Activated T-cell treated with anti-CD3 and anti-CD28 coated beads, Interleukin-2, amount 50 U/mL, for 1 hour (primary cell): ENCODE measurements around the gene RABL6.
"Not testable (repeated sequence)": the region's sequence is repeated elsewhere in the genome, so short reads cannot be mapped to it uniquely, and the experiment has no call there.

Source experiments
- DNase-seq: peaks from one replicate; pipeline ENCODE4 v3.0.0-alpha.2; 2020

RABL6 gene

GRCh38 chr9:136807281-136808074, at the start of gene RABL6:
Gene RABL6, plus strand, starts transcription at chr9:136807948. Its CDS starts 249 bp downstream, at chr9:136808197.
- DNase-seq = peak; percentile 87

GRCh38 chr9:136759001-136759400, 48.7 kb upstream of the RABL6 start:
- DNase-seq = no peak

DNA sequence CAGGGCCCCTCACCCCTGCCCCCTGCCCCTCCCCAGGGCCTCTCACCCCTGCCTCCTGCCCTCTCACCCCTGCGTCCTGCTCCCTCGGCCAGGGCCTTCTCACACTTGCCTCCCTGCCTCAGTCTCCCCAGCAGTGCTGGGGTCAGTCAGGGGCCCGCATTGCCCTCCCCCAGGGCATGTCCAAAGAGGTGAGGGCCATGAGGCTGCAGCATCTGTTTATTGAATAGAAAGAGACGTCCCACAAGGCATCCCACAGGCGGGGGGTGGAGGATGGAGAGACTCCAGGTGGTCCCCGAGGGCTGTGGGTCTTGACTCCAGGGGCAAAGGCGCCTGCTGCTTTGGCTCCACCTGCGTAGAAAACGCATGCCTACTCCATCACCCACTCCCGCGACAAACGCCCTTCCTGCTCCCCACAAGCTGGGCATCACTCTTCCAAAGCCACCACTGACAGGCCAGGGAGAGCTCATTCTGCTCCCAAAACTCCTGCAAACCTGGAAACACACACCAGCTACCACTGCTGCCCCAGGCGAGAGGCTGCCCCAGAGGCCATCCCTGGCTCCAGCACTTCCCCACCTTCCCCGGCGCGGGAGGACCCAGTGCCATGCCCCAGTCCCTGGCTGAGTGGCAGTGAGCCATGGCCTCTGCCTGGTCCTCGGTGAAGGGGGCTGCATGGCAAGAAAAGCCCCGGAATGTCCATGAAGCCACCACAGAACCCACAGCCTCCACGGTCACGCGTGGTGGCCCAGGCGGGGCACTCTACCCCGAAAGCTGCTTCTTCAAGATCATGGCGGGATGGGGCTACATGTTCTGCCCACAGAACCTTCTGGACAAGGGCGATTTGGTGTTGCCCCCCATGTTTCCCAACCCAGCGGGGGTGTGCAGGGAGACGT, 48.1 kb upstream of the RABL6 start:
- no peak for DNase-seq

GRCh38 chr9:136760424-136760823, 47.3 kb upstream of the RABL6 start:
- no peak for DNase-seq

DNA sequence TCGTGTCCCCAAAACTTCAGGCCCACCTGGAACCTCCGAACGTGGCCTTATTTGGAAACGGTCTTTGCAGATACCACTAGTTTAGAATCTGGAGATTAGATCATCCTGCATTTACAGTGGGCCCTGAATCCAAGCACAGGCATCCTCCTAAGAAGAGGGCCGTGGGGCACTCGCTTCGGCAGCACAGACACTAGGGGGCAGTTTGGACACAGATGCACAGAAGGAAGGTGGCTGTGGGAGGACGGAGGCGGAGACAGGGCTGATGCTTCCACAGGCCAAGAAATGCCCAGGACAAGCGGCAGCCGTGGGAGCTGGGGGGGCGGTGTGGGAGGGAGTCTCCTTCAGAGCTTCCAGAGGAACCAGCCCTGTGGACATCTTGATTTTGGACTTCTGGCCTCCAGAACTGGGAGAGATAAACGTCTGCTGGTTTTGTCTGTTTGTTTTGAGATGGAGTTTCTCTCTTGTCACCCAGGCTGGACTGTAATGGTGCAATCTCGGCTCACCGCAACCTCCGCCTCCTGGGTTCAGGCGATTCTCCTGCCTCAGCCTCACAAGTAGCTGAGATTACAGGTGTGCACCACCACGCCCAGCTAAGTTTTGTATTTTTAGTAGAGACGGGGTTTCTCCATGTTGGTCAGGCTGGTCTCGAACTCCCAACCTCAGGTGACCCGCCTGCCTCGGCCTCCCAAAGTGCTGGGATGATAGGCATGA, 46.8 kb upstream of the RABL6 start:
- not testable (repeated sequence) for DNase-seq

DNA sequence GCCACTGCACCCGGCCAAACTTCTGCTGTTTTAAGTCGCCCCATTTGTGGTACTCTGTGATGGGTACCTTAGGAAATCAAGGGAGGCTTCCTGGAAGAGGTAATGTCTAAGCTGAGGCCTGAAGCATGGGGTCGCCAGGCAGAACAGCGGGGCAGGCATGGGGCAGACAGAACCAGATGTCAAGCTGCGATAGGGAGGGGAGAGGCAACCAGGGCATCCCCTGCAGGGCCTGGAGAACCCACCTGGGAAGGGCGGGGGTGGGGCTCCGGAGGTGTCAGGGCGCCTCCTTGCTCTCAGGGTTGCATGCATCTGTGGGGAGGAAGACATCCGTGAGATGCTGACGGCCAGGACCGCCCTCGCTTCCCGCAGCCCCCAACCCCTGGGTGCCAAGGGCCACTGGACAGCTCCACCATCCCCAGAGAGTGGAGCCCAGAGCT, 46.2 kb upstream of the RABL6 start:
- no peak for DNase-seq

DNA sequence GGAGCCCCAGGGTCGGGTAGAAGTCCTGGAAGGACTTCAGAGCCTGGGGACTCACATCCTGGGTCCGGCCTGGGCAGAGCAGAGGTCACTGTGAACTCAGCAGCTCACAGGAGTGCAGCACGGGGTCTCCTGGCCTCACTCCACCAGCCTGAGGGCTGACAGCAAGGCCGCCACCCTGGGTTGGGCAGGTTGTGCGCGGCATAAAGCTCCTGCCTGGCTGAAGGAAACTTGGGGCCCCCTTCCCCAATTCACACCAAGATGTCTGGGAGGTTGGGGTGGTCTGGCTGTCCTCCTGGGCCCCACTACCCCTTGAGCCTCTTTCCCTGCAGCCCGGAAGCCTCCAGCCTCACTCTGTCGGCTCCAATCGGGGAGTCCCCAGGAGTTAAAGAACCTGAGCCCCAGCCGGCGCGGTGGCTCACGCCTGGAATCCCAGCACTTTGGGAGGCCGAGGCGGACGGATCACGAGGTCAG, 45.5 kb upstream of the RABL6 start:
- no peak for DNase-seq

- DNase-seq = peak; percentile 50
Observed at GRCh38 chr9:136762915-136763648, 44.7 kb upstream of the RABL6 start.

DNA sequence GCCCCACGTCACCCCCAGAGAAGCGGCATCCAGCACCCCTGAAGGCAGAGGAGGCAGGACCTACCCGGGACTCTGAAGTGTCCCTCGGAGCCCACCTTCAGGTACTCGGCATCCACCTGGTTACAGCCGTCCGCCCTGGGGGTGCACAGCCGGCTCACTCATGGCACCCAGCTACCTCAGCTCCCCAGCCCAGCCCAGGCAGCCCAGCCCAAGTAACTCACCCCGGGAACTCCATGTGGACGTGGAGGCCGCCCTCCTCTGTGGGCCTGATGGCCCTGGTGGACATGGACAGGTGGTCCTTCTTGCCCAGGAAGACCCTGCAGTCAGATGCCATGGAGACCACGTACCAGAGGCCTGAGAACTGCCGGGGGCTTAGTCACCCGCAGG, 44.1 kb upstream of the RABL6 start:
- no peak for DNase-seq

DNA sequence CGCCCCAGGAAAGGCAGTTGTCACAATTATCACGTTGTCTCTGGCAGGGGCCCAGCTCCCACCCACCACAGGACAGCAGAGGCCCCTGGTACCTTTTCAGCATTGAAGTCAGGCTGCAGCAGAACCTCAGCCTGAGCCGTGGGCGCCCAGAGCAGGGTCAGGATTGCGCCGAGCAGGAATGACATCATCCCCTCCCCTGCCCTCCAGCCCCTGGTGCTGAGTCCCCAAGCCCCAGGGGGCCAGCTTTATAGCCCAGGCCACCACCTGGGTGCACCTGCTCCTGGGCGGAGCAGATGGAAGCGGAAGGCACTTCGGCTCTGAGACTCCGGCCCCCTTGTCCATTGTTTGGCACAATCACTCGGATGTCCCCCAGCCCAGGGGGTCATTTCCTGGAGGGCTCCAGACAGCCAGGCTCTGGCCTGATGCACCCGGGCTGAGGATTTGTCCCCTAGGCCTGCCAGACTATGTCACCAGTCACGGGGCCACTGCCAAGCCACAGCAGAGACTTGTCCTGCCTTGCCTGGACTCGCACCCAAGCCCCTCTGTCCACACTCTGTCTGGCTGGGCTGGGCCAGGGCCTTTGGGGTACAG, 43.4 kb upstream of the RABL6 start, which contains the start of gene LCN15:
TSS of gene LCN15 (minus strand) at position 218 of the 591 bp plus-strand sequence. CDS start at position 188, 30 bp downstream.
- DNase-seq = no peak

DNA sequence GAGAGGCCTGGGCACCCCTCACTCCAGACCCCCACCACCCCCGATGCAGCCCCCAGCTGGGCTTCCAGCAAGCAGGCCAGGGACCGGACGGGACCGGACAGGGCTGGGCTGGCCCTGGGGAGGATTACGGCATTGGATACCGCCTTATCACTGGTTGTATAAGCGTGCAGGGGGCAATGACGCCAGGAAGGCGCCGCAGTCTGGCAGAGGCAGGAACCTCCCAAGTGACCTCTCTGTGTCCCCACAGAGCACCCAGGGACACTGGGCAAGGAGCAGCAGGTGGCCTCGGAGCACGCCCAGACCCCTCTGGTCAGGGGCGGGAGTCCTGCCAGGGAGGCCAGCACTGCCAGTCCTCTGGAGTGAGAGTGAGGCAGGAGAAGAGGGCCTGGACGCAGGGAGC, 42.7 kb upstream of the RABL6 start:
- no peak for DNase-seq

GRCh38 chr9:136765745-136766409, 41.9 kb upstream of the RABL6 start:
- not testable (repeated sequence) for DNase-seq

GRCh38 chr9:136766410-136767120, 41.2 kb upstream of the RABL6 start:
- peak; percentile 40 for DNase-seq

GRCh38 chr9:136769710-136770191, 38.0 kb upstream of the RABL6 start:
- peak; percentile 60 for DNase-seq

DNA sequence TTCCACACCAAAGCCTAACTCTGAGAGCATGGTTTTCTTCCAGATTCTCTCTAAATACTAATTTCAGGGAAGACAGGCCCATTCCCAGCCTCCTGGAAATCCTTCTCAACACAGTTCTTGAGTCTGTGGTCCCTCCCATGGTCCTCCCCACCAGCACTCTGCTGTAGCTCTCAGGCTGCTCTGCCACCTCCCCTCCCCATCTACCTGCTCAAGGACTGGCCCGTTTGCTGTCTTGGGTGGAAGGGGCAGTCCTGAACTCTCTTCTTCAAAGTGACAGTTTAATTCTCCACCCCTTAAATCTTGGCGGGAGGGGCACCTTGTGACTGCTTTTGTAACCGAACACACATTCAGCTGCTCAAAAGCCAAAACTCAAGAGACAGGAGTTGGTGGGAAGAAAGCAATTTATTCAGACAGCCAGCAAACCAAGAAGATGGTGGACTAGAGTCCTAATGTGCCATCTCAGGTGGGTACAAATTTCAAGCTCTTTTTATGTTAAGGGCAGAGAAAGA, 35.8 kb upstream of the RABL6 start:
- no peak for DNase-seq

GRCh38 chr9:136773386-136774044, 34.2 kb upstream of the RABL6 start:
- DNase-seq = no peak

GRCh38 chr9:136774416-136775045, 33.2 kb upstream of the RABL6 start:
- no peak for DNase-seq

DNA sequence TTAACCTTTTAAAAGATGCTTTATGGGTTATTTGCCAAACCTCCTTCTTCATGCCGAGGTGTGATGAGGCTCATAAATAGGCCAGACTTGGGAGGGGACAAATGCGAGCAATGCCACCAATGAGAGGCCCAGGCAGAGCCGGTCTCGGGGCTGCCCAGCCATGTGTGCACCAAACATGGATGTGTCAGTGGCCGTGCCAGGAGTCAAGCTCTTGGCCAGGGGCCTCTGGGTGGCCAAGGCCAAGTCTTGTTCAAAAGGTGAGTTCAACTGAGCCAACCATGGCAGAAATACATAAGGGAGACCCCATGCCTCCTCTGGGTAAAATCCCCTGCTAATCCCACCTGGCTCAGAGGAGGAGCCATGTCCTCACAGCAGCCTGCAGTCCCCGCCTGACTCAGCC, 32.6 kb upstream of the RABL6 start:
- DNase-seq = no peak

- DNase-seq = no peak
Observed at GRCh38 chr9:136776947-136777346, 30.8 kb upstream of the RABL6 start.
